ENCODE data around the gene VPS26A.

DNA sequence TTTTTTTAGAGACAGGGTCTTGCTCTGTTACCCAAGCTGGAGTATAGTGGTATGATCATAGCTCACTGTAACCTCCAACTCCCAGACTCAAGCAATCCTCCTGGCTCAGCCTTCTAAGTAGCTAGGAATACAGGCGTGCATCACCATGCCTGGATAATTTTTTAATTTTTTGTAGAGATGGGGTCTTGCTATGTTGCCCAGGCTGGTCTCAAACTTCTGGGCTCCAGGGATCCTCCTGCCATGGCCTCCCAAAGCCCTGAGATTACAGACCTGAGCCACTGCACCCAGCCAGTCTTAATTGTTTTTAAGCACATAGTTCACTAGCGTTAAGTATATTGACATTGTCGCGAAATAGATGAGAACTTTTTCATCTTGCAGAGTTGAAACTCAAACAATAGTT is 58.0 kb downstream of the VPS26A start:
- TF ChIP-seq, protein P1, sequence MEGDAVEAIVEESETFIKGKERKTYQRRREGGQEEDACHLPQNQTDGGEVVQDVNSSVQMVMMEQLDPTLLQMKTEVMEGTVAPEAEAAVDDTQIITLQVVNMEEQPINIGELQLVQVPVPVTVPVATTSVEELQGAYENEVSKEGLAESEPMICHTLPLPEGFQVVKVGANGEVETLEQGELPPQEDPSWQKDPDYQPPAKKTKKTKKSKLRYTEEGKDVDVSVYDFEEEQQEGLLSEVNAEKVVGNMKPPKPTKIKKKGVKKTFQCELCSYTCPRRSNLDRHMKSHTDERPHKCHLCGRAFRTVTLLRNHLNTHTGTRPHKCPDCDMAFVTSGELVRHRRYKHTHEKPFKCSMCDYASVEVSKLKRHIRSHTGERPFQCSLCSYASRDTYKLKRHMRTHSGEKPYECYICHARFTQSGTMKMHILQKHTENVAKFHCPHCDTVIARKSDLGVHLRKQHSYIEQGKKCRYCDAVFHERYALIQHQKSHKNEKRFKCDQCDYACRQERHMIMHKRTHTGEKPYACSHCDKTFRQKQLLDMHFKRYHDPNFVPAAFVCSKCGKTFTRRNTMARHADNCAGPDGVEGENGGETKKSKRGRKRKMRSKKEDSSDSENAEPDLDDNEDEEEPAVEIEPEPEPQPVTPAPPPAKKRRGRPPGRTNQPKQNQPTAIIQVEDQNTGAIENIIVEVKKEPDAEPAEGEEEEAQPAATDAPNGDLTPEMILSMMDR (conservative IDR thresholded peaks at IDR 0.05 in 1 of 2, IDR thresholded peaks at IDR 0.05 in 1 of 2; ENCODE audit: low read depth in 1 of 2, low read length in 2 of 2), result no peak
- TF ChIP-seq EZH2 (IDR thresholded peaks at IDR 0.05; ENCODE audit: low read length, missing control alignments), result no peak

All from fibroblast of lung (primary cell).